CD4-positive, alpha-beta T cell treated with Interleukin-4 for 4 hours (primary cell): ENCODE data around the gene DICER1.

Experiments
- DNase-seq: peaks from one replicate; pipeline ENCODE4 v3.0.0-alpha.2; 2020

DICER1 gene

GRCh38 chr14:95119336-95119735, 38.0 kb downstream of the DICER1 start:
- DNase-seq: no peak

- DNase-seq: no peak
These were observed 39.2 kb downstream of the DICER1 start for GRCh38 chr14:95117937-95118721.

- DNase-seq: no peak
These were observed 43.9 kb downstream of the DICER1 start for GRCh38 chr14:95113476-95113875.

GRCh38 chr14:95111507-95112164, 45.7 kb downstream of the DICER1 start:
- no peak for DNase-seq

GRCh38 chr14:95110178-95110577, 47.2 kb downstream of the DICER1 start:
- no peak for DNase-seq

GRCh38 chr14:95107711-95108110, 49.6 kb downstream of the DICER1 start:
- DNase-seq: no peak

- no peak for DNase-seq
These were observed 50.4 kb downstream of the DICER1 start for GRCh38 chr14:95106971-95107370.

GRCh38 chr14:95104911-95105310, 52.4 kb downstream of the DICER1 start:
- no peak for DNase-seq

GRCh38 chr14:95102680-95103044, 54.7 kb downstream of the DICER1 start:
- no peak for DNase-seq

GRCh38 chr14:95101736-95102679, 55.3 kb downstream of the DICER1 start:
- no peak for DNase-seq

GRCh38 chr14:95098984-95099599, 58.2 kb downstream of the DICER1 start:
- DNase-seq: peak; percentile 27

- DNase-seq: no peak
These were observed 59.9 kb downstream of the DICER1 start for GRCh38 chr14:95097385-95097784.

GRCh38 chr14:95096476-95096875, 60.9 kb downstream of the DICER1 start:
- no peak for DNase-seq

- no peak for DNase-seq
These were observed 61.3 kb downstream of the DICER1 start for GRCh38 chr14:95095996-95096395.

GRCh38 chr14:95092723-95093122, 64.6 kb downstream of the DICER1 start:
- DNase-seq: no peak

GRCh38 chr14:95091581-95091980, 65.7 kb downstream of the DICER1 start:
- no peak for DNase-seq

- DNase-seq: no peak
These were observed 68.7 kb downstream of the DICER1 start for GRCh38 chr14:95088665-95089064.

- DNase-seq: no peak
These were observed 69.7 kb downstream of the DICER1 start for GRCh38 chr14:95087619-95088018.

- DNase-seq: no peak
These were observed 72.0 kb downstream of the DICER1 start for GRCh38 chr14:95085321-95085720.

GRCh38 chr14:95078867-95079266, 78.5 kb downstream of the DICER1 start:
- DNase-seq: no peak

- no peak for DNase-seq
These were observed 80.0 kb downstream of the DICER1 start for GRCh38 chr14:95077345-95077744.

- DNase-seq: no peak
These were observed 81.5 kb downstream of the DICER1 start for GRCh38 chr14:95075789-95076188.

GRCh38 chr14:95073947-95074346, 83.4 kb downstream of the DICER1 start:
- DNase-seq: no peak
